NAMALWA (cell line): ENCODE measurements around the gene AGFG2.

Experiments
- DNase-seq: peaks from one replicate; pipeline ENCODE4 v3.0.0-alpha.2; 2015; ENCODE audit warnings: low spot score

The AGFG2 gene

DNA sequence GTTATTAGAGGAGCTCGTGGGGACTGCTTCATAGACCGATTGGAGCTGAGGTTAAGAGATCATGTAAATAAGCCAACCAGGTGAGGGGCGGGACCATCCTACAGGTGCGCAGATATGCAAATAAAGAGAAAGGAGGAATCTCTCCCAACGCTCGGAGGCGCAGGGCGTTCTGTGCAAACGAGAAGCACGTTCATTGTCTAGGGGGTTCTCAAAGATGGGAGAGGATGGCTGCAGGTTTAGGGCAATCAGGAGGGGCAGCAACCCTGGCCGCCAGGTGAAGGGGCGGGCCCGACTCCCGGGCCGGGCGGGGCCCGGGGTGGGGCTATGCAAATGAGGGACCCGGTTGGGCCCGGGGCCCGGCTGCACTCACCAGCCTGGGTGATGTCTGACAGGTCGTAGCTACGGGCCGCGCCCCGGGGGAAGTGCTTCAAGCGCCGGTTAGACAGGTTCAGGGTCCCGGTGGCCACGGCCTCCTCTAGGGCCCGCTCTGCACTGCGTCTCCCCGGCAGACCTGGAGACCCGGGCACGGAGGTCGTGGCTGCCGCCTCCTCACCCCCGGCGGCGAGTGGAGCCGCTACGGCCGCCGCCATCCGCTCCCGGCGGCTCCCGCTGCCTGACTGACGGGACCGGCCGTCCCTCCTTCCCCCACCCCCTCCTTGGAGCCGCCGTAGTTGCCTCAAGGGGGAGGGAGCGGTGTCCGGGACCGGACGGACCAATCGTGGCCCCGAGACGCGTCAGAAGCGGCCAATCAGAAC is 46.7 kb downstream of the AGFG2 start, which contains the start of gene LRCH4:
Gene LRCH4, minus strand, starts transcription at position 619 of the 755 bp plus-strand sequence. Its CDS starts 29 bp downstream, at position 590.
- peak; percentile 81 for DNase-seq

DNA sequence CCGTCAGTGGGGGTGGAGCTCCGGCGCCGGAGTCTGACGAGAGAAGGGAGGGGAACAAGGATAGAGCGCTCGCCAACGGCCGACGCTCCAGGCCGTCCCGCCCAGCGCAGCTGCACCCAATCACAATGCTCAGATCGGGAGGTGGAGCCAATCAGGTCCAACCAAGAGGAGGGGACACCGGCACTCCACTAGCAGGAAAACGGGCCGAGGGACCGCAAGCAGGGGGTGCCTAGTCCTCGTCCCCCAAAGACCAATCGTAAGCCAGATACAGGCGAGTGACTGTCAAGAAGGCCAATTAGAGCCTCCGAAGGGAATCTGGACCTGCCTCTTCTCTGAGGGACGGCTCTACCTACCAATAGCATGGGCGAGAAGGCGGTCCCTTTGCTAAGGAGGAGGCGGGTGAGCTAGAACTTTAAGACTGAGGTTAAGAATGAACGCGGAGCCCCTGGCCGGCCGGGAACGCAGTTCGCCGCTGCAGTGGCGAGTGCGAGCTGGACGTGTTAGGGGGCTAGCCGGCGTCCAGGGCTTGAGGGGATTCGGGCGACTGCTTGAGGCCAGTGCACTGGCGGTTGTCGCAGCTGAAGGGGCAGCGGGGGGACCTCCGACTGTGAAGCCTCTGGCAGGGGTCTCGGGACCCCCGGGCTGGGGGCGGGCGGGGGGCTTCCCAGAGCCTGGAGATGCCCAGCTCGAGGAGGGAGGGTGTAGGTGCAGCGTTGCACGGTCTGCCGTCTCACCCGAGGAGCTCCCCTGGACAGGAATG is 47.4 kb downstream of the AGFG2 start, which contains the start of gene FBXO24:
Gene FBXO24, plus strand, starts transcription at position 63 of the 760 bp plus-strand sequence. Its CDS starts 298 bp downstream, at position 361.
- peak; percentile 100 for DNase-seq

DNA sequence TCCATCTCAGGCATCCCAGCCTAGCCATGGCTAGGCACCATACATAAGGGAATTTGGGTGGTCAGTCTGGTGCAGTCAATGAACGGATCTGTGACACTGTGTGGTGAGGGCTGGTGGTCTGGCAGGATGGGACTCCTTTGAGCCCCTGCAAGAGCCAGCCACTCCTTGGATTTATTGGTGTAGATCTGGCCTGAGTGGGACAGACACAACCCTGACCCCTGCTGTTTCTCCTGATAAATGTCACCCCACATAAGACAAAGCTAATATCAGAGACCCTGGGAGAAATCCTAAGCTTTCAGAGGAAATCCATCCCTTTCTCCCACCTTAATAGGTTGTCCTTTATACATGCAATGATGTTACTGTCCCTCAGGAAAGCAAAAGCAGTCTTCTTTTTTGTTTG is 49.4 kb downstream of the AGFG2 start:
- DNase-seq: peak; percentile 55

DNA sequence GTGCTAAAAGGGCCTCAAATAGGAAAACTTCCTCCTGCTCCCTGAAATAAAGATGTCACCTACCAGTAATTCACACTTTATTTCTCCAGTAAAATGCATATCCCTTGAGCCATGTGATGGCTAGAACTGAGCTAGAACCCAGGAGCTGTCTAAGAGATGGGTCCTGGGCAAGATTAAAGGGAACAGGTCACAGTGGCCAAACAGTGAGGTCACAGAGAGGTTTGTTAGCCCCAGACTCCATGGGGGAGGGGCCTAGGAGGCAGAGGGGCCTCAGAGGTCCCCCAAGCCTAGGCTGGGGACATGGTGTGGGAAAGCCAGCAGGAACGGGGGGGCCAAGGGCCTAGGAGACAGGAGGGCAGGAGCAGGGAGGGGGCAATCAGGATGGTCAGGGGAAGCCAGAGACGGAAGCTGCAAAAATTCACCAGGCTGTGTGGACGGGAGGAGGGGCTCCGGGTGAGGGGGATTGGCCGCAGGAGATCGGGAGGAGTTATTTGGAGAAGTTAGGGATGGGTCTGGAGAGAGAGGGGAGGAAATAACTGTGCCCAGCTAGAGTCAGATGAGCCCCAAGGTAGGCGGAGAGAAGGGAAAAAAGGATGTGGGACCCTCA is 50.4 kb downstream of the AGFG2 start:
- no peak for DNase-seq

DNA sequence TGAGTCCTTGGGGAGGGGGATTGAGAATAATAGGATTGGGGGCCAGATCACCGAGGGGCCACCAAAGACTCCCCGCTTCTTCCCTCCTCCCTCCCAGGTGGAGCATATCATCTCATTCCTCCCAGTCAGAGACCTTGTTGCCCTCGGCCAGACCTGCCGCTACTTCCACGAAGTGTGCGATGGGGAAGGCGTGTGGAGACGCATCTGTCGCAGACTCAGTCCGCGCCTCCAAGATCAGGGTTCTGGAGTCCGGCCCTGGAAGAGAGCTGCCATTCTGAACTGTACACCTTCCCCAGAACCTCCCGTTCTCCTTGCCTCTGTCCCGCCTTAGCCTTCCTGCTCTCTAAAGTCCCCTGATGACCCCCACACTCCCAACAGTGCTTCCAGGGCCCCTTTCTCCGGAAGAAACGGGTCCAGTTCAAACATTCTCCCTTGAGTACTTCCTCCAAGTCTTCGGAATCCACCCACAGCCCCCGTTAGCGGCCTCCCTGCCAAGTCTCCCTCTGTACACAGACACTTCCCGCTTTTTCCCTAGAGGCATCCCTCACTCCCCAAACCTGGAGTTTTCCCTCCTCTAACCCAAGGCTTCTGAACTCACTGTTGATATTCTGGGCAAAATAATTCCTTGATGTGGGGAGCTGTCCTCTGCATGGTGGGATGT is 51.2 kb downstream of the AGFG2 start:
- no peak for DNase-seq

DNA sequence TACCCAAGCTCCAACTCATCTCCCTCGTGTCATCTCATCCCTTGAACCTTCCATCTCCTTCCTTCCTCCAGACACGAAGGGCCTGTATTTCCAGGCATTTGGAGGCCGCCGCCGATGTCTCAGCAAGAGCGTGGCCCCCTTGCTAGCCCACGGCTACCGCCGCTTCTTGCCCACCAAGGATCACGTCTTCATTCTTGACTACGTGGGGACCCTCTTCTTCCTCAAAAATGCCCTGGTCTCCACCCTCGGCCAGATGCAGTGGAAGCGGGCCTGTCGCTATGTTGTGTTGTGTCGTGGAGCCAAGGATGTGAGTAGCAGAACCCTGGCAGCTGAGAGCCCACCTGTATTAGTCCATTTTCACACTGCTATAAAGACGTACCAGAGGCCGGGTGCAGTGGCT is 52.6 kb downstream of the AGFG2 start:
- DNase-seq: no peak

DNA sequence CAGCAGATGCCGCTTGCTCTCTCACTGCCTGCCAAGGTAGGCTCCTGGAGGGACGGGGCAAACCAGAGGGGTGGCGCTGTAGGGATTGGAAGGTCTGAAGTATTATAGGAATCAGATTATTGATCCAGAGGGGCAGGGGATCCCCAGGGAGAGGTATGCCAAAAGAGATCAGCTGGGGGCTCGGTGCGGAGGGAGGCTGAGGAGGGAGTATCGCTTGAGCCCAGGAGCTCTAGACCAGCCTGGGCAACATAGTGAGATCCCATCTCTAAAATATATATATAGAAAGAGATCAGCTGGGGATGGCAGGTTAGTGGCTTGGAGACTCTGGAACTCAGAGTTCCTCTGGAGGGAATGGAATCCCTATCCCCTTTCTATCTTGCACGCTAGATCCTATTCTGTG is 56.2 kb downstream of the AGFG2 start:
- no peak for DNase-seq

DNA sequence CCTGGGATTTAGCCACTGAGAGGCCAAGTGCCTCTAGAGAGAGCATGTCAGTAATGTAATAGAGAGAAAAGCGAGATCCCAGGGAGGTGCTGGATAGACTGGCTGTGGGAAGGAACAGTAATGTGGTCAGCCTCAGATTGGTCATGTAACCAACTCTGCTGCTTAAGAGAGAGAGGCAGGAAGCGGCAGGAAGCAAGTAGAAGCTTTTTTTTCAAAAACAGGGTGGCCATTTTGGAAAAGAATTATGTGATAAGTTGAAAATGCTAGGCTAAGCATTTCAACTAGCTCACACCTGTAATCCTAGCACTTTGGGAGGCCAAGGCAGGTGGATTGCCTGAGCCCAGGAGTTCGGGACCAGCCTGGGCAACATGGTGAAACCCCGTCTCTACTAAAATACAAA is 59.4 kb downstream of the AGFG2 start:
- DNase-seq: no peak

DNA sequence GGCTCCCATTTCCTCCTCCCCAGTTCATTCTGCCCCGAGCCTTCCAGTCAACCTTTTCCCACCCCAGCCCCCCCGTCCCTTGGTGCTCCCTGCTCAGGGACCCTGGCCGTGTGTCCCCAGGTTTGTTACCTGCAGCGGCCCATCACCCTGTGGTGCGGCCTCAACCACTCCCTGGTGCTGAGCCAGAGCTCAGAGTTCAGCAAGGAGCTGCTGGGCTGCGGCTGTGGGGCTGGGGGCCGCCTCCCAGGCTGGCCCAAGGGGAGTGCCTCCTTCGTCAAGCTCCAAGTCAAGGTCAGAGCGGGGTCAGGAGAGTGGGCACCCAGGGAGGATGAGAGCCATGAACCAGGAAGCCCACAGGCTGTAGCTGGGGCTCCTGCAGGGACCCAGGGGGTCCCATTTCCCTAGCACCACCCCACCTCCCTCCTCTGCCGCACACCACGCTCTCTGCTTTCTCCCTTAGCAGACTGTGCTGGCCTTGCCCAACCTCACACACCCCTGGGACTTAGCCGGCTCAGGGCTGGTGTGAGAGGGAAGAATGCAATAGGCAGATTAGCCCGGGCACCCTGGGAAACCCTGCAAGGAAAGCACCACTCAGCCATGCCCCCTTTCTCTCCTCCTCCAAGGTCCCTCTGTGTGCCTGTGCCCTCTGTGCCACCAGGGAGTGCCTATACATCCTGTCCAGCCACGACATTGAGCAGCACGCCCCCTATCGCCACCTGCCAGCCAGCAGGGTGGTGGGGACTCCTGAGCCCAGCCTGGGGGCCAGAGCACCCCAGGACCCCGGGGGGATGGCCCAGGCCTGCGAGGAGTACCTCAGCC is 61.1 kb downstream of the AGFG2 start:
- no peak for DNase-seq

DNA sequence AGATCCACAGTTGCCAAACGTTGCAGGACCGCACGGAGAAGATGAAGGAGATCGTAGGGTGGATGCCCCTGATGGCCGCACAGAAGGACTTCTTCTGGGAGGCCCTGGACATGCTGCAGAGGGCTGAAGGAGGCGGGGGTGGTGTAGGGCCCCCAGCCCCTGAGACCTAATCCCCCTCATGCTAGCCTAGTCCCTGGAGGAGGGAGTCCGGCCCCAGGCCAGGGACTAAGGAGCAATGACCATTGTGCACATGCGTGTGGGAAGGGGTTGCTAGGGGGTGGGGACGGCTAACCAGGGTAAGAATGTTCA is 61.7 kb downstream of the AGFG2 start:
- no peak for DNase-seq

DNA sequence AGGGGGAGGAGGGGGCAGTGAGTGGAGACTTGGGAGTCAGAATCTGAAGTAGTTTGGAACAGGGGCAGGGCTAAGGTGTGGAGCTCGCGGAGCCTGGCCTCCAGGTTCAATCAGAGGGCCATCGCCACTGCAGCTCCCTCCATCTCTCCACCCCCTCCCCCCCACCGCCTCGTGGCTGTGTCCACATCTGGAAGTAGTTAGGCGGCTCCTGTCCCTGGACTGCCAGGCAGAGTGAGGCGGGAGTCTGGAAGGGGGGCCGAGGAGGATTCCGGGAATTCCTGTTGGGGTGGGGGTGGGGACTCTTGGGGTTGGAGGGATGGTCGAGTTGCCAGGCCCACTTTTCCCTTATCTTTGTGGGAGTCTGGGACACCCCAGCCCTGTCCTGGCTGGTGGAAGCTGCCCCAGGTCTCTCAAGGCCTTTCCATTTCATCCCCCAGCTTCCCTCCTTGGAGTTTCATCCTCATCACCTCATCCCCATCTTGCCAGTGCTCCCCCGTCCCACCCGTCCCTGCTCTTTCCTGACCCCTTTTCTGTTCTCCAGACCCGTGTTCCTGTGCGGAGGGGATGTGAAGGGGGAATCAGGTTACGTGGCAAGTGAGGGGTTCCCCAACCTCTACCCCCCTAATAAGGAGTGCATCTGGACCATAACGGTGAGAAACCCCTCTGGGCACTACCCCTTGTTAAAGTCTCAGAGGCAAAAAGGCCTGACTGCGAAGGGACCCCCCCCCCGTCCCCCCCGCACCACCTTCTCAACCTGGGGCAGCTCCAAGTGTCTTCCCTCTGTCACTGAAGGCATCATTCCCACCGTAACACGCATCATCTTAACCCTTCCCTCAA is 64.1 kb downstream of the AGFG2 start:
- DNase-seq: no peak

DNA sequence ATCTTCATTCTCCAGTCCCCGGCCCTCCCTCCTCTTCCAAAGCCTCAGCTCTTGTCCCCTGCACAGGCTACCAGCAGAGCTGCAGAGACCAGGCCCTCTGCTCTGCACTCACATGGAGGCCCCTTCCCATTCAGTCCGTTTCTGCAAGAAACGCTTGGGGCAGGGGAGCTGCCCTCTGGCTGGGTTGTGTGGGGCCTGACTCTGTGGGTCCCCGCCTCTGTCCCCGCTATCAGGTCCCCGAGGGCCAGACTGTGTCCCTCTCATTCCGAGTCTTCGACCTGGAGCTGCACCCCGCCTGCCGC is 64.7 kb downstream of the AGFG2 start:
- DNase-seq: peak; percentile 39

DNA sequence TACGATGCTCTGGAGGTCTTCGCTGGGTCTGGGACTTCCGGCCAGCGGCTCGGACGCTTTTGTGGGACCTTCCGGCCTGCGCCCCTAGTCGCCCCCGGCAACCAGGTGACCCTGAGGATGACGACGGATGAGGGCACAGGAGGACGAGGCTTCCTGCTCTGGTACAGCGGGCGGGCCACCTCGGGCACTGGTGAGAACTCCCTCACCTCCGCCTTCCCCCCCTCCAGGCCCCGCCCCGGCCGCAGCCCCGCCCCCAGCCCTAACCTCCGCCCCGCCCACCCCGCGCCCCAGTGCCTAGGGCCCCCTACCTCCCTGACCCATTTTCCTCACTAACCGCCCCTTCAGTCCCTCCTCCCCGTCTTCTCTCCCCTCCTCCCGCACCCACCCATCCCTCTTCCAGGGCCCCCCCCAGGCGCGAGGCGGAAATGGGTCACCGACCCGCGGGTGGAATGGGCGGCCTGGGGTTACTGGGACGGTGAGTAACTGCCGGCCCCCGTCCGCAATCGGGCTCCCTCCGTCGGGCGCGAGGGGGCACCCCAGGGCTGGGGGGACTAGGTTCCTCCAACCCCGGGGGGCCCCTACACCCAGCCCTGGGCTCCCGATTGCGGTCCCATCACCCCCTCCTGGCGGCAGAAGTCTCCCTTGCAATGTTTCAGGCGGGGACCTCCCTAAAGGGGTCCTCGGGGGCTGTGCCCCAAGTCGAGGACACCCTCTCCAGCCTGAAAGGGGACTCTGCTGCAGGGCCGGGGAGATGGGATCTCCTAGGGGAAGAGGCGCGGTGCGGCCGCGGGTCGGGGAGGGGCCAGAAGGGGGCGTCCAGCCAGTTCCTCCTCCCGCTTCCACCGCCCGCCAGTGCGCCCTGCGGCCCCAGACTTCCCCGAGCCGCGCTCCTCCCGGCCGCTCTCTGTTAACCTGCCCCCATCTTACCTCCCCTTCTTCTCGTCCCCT is 65.3 kb downstream of the AGFG2 start:
- DNase-seq: peak; percentile 90

DNA sequence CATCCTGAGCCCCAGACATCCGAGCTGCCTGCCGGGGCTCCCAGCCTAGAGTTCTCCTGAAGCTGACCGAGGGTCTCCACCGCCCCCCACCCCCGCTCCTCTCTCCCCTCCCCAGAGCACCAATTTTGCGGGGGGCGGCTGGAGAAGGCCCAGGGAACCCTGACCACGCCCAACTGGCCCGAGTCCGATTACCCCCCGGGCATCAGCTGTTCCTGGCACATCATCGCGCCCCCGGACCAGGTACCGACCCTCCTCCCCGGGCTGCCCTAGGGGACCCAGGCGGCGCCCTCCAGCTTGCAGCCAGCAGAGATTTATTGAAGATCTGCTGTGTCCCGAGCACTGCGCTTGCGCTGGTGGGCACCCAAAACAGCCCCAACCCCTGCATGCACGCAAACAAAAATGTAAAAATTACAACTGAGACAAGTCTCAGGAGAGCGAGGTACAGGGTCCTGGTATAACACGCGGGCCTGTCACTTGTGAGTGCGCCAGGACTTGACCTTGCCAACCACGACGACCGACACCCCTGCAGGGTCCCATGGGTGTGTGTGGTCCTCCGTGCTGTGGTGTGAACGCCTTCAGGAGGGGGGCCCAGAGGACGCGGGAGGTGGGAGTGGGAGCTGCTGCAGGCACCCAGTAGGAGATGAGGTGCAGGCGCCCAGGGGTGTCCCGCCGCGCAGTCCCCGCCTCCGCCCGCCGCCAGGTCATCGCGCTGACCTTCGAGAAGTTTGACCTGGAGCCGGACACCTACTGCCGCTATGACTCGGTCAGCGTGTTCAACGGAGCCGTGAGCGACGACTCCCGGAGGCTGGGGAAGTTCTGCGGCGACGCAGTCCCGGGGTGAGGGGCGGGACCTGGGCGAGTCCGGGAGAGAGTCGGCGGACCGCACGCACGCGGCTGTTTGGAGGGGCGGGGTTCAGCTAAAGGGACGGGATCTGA is 66.2 kb downstream of the AGFG2 start:
- no peak for DNase-seq

DNA sequence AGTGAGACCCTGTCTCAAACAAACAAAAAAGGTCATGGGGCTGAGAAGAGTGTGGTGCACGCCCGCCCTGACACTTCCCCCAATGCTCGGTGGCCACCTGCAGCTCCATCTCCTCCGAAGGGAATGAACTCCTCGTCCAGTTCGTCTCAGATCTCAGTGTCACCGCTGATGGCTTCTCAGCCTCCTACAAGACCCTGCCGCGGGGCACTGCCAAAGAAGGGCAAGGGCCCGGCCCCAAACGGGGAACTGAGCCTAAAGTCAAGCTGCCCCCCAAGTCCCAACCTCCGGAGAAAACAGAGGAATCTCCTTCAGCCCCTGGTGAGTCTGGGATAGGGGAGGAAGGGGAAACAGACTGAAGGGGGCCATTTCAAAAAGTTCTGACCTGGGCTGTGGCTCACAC is 67.3 kb downstream of the AGFG2 start:
- DNase-seq: no peak

DNA sequence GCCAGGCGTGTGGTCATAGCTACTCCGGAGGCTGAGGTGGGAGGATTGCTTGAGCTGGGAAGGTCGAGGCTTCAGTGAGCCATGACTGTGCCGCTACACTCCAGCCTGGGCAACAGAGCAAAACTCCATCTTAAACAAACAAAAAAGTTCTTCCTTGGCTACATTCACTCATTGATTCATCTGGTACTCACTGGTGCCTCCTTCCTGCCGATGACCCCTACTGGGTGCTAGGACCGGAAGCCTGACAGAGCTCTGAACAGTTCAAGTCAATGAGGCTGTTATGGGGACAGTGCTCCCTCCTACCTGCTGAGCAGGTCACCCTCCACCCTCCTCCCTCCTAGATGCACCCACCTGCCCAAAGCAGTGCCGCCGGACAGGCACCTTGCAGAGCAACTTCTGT is 68.1 kb downstream of the AGFG2 start:
- no peak for DNase-seq

DNA sequence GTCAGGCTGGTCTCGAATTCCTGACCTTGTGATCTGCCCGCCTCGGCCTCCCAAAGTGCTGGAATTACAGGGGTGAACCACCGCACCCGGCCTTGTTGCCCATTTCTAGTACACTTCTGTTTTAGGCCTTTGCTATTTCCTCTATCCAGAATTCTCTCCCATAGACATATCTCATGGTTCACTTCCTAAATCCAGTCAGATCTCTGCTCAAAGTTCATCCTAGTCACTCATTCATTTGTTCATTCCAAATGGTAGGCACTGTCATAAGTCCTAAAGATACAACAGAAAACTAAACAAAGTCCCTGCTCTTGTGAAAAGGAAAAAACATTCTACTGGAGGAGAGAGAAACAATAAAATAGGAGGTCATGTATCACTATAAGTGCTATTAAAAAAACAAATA is 71.0 kb downstream of the AGFG2 start:
- no peak for DNase-seq

DNA sequence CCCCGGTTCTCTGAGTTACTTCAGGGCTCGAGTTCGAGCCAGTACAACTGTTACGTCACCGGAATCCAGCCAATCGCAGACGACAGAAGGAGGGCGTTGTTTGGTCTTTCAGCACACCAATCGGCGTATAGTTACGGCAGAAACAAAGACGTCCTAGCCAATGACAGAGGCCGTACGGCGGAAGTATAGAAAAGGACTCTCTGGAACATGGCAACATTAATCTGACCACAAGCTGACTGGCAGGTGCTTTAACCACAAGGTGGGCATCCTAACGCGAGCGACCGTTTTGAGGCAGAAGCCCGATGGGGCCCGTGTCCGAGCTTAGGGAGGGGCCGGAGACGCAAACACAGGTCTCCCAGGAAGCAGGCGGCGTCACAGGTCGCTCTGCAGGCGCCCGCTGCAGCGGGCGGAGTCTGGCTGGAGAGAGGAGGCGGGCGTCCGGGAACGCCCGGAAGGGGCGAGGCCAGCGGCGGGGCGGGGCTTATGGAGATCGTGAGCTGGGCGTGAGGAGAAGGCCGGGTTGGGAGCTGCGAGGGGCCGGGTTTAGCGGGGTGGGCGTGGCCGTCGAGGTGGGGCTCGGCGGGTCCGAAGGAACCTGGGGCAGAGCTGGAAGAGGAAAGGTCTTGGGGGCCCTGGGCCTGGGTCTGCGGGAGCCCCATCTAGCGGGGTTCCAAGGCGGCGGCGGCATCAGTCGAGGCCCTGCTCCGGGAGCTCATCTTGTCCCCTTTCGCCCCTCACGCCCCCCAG is 73.2 kb downstream of the AGFG2 start, which contains the start of gene MOSPD3:
Gene MOSPD3, plus strand, starts transcription at position 558 of the 747 bp plus-strand sequence. CDS start 252 bp downstream, outside the sequence.
- DNase-seq: peak; percentile 100
